Dedifferentiated amniotic fluid mesenchymal stem cell (primary cell): Measurements from ENCODE around the gene HS3ST4.
"Not testable (repeated sequence)": the region's sequence is repeated elsewhere in the genome, so short reads cannot be mapped to it uniquely, and the experiment has no call there.

ENCODE experiments used
- DNase-seq: peaks from one replicate; pipeline ENCODE4 v3.0.0-alpha.2; 2016; ENCODE audit errors: extremely low spot score

HS3ST4 gene

GRCh38 chr16:25730396-25730795 is 38.6 kb downstream of the HS3ST4 start:
- DNase-seq: no peak

- DNase-seq: no peak
Measured at GRCh38 chr16:25734430-25735385, 42.9 kb downstream of the HS3ST4 start.

- no peak for DNase-seq
Measured at GRCh38 chr16:25735645-25736044, 43.9 kb downstream of the HS3ST4 start.

GRCh38 chr16:25747160-25747758 is 55.5 kb downstream of the HS3ST4 start:
- DNase-seq: no peak

GRCh38 chr16:25748092-25748654 is 56.4 kb downstream of the HS3ST4 start:
- DNase-seq: no peak

- no peak for DNase-seq
Measured at GRCh38 chr16:25750488-25751216, 58.9 kb downstream of the HS3ST4 start.

- no peak for DNase-seq
Measured at GRCh38 chr16:25751230-25751835, 59.6 kb downstream of the HS3ST4 start.

GRCh38 chr16:25764466-25764865 is 72.7 kb downstream of the HS3ST4 start:
- no peak for DNase-seq

- DNase-seq: no peak
Measured at GRCh38 chr16:25771216-25771615, 79.5 kb downstream of the HS3ST4 start.

GRCh38 chr16:25771812-25772568 is 80.2 kb downstream of the HS3ST4 start:
- no peak for DNase-seq

- not testable (repeated sequence) for DNase-seq
Measured at GRCh38 chr16:25776214-25776613, 84.5 kb downstream of the HS3ST4 start.

GRCh38 chr16:25783226-25783625 is 91.5 kb downstream of the HS3ST4 start:
- DNase-seq: no peak

GRCh38 chr16:25785361-25785760 is 93.6 kb downstream of the HS3ST4 start:
- no peak for DNase-seq

- DNase-seq: no peak
Measured at GRCh38 chr16:25786748-25787147, 95.0 kb downstream of the HS3ST4 start.

- no peak for DNase-seq
Measured at GRCh38 chr16:25788637-25789036, 96.9 kb downstream of the HS3ST4 start.

- no peak for DNase-seq
Measured at GRCh38 chr16:25796239-25796638, 104.5 kb downstream of the HS3ST4 start.

- DNase-seq: no peak
Measured at GRCh38 chr16:25798065-25798464, 106.3 kb downstream of the HS3ST4 start.

- no peak for DNase-seq
Measured at GRCh38 chr16:25799816-25800215, 108.1 kb downstream of the HS3ST4 start.

- no peak for DNase-seq
Measured at GRCh38 chr16:25812215-25812614, 120.5 kb downstream of the HS3ST4 start.

GRCh38 chr16:25817295-25817694 is 125.5 kb downstream of the HS3ST4 start:
- DNase-seq: no peak

- DNase-seq: no peak
Measured at GRCh38 chr16:25817876-25818275, 126.1 kb downstream of the HS3ST4 start.
